ENCODE measurements around the gene RIN3. TPM values are rescaled to one million over a fixed set of nuclear protein-coding genes. Genes with fewer than 3 reads are reported as not detected.

Gene RIN3
- total and polyA plus RNA-seq, 3 donors from 2014 or later, result 25.9 to 56.2 (median 49.8) TPM

DNA sequence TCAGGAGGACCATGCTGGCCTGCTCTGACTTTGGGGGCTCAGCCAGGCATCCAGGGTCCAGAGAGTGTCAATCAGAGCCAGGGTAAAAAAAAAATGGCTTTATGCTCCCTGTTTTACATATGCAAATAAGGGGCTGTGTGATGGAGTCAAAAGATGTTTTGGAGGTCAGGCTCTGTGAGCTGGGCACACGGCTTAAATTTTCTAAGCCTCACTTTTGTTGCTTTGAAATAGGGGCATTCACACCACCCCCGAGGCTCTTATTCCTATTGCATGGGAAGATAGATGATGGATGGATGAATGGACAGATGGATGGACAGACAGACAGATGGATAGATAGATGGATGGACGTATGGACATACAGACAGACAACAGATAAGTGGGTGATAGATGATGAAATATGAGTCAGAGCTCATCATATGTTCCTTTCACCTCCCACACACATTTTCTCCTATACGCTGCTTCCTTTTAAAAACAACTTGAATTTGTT is 42.7 kb downstream of the RIN3 start:
- Histone ChIP-seq H3K9me3 (no peaks in the 10 kb centered on the region), H3K27me3 (no peaks in the 10 kb centered on the region), H3K36me3 (ENCODE audit: low read depth, missing control alignments) (no peaks in the 10 kb centered on the region), H3K4me1 (peaks cover 28% of the 10 kb centered on the region), H3K4me3 (no peak overlapping the region), H3K27ac (no peak overlapping the region)
- intact Hi-C loops (cut with DNase I; ENCODE audit: low total_unique reads), result no loop called here
- TF ChIP-seq POLR2A (IDR thresholded peaks at IDR 0.05) (no peak), CTCF (IDR thresholded peaks at IDR 0.05) (no peak)
- no peak for DNase-seq
- WGBS, 2 donors, result 81 to 86% methylated on average over 4 of the region's 4 CpGs

DNA sequence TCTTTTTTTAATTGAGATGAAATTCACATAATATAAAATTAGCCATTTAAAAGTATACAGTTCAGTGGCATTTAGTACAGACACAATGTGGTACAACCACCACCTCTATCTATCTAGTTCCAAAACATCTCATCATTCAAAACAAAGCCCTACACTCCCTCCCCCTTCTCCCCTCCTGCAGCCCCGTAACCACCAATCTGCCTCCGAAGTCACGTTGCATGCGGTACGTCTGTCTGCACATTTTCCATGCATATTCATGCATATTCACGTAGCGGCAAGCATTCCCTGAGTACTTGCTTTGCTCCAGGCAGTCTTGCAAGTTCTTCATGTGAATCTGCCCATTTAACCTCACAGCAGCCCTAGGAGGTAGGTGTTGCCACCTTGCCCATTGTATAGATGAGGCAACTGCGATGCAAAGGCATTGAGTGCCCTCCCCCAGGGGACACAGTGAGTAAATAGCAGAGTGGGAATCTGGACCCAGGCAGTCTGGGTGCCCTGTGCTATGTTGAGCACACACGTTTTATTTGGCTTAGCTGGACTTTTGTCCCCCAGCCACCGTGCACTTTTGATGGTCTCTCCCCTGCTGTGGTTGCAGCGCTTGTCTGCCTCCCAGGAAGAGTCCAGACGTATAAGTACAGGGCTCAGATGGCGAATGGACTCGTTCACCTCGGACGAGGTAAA is 43.4 kb downstream of the RIN3 start:
- 94 to 97% methylated on average over 14 to 16 of the region's 16 CpGs for WGBS, 2 donors
- no peak for DNase-seq
- Histone ChIP-seq H3K9me3 (no peaks in the 10 kb centered on the region), H3K4me3 (no peak overlapping the region), H3K4me1 (peaks cover 35% of the 10 kb centered on the region), H3K27me3 (no peaks in the 10 kb centered on the region), H3K27ac (no peak overlapping the region), H3K36me3 (ENCODE audit: low read depth, missing control alignments) (no peaks in the 10 kb centered on the region)
- intact Hi-C loops (cut with DNase I; ENCODE audit: low total_unique reads), result no loop called here
- TF ChIP-seq POLR2A (IDR thresholded peaks at IDR 0.05), result no peak
- TF ChIP-seq CTCF (IDR thresholded peaks at IDR 0.05), result no peak

GRCh38 chr14:92557544-92557912 is 43.9 kb downstream of the RIN3 start:
- intact Hi-C loops (cut with DNase I; ENCODE audit: low total_unique reads), result no loop called here
- Histone ChIP-seq H3K27me3 (no peaks in the 10 kb centered on the region), H3K4me1 (peaks cover 36% of the 10 kb centered on the region), H3K9me3 (no peaks in the 10 kb centered on the region), H3K4me3 (no peak overlapping the region), H3K27ac (no peak overlapping the region), H3K36me3 (ENCODE audit: low read depth, missing control alignments) (no peaks in the 10 kb centered on the region)
- DNase-seq, result no peak
- TF ChIP-seq CTCF (IDR thresholded peaks at IDR 0.05) (no peak), POLR2A (IDR thresholded peaks at IDR 0.05) (no peak)
- 97 to 98% methylated on average over 3 to 4 of the region's 4 CpGs for WGBS, 2 donors

- Histone ChIP-seq H3K4me1 (peaks cover 31% of the 10 kb centered on the region), H3K9me3 (no peaks in the 10 kb centered on the region), H3K27ac (no peak overlapping the region), H3K4me3 (no peak overlapping the region), H3K36me3 (ENCODE audit: low read depth, missing control alignments) (no peaks in the 10 kb centered on the region), H3K27me3 (no peaks in the 10 kb centered on the region)
- 72 to 75% methylated on average over 1 of the region's 1 CpG for WGBS, 2 donors
- no peak for TF ChIP-seq CTCF (IDR thresholded peaks at IDR 0.05)
- no peak for TF ChIP-seq POLR2A (IDR thresholded peaks at IDR 0.05)
- intact Hi-C loops (cut with DNase I; ENCODE audit: low total_unique reads), result no loop called here
- no peak for DNase-seq
These were observed 44.7 kb downstream of the RIN3 start for GRCh38 chr14:92558319-92558718.

GRCh38 chr14:92559486-92559885 is 45.9 kb downstream of the RIN3 start:
- Histone ChIP-seq H3K4me3 (no peak overlapping the region), H3K27ac (no peak overlapping the region), H3K9me3 (no peaks in the 10 kb centered on the region), H3K36me3 (ENCODE audit: low read depth, missing control alignments) (no peaks in the 10 kb centered on the region), H3K27me3 (no peaks in the 10 kb centered on the region), H3K4me1 (peaks cover 30% of the 10 kb centered on the region)
- intact Hi-C loops (cut with DNase I; ENCODE audit: low total_unique reads), result no loop called here
- WGBS, 2 donors, result 78 to 83% methylated on average over 4 of the region's 4 CpGs
- no peak for DNase-seq
- TF ChIP-seq POLR2A (IDR thresholded peaks at IDR 0.05) (no peak), CTCF (IDR thresholded peaks at IDR 0.05) (no peak)

Measured in testis (tissue), 3 donors.